DND-41 (cell line): ENCODE measurements around the gene JPH3.

Experiments used
- ATAC-seq: fragments of 200-7000 bp; cut with Tn5 transposase; 3 replicates; pipeline ENCODE4 v1.9.1; 2021; ENCODE audit warnings: low read depth; ENCODE audit not compliant: insufficient read depth
- DNase-seq: peaks from one replicate; pipeline ENCODE4 v3.0.0-alpha.2; 2020
- H2AFZ ChIP-seq: 2 replicates; pipeline ENCODE4 v1.6.0; 2012; ENCODE audit warnings: low read depth, low read length
- H3K27ac ChIP-seq: 2 replicates; pipeline ENCODE4 v1.5.1; 2012; ENCODE audit warnings: low read length, inconsistent platforms
- H3K27me3 ChIP-seq: fragments of 200-600 bp; sonication (generic); 2 replicates; pipeline ENCODE4 v1.6.0; 2012; ENCODE audit warnings: low read length, mild to moderate bottlenecking, inconsistent platforms; ENCODE audit not compliant: insufficient read depth, poor library complexity
- H3K36me3 ChIP-seq: 2 replicates; pipeline ENCODE4 v1.5.1; 2012; ENCODE audit warnings: low read length, inconsistent platforms; ENCODE audit not compliant: insufficient read depth
- H3K4me1 ChIP-seq: 2 replicates; pipeline ENCODE4 v1.5.1; 2012; ENCODE audit warnings: mild to moderate bottlenecking, low read length; ENCODE audit not compliant: insufficient read depth
- H3K4me2 ChIP-seq: 2 replicates; pipeline ENCODE4 v1.6.0; 2012; ENCODE audit warnings: mild to moderate bottlenecking, moderate library complexity, low read length, inconsistent platforms; ENCODE audit not compliant: insufficient read depth
- H3K4me3 ChIP-seq, 2 experiments: fragments of 200-600 bp in 1 of 2; shearing (Covaris generic) in 1 of 2; 2 replicates each; pipeline ENCODE4 v1.5.1; 2012 to 2016; ENCODE audit warnings: inconsistent platforms in 2 of 2, low read length in 2 of 2, mild to moderate bottlenecking in 2 of 2, low read depth in 1 of 2, moderate library complexity in 1 of 2
- H3K79me2 ChIP-seq: 2 replicates; pipeline ENCODE4 v1.6.0; 2012; ENCODE audit warnings: low read length, inconsistent platforms; ENCODE audit not compliant: insufficient read depth
- H3K9ac ChIP-seq: 2 replicates; pipeline ENCODE4 v1.6.0; 2012; ENCODE audit warnings: low read depth, mild to moderate bottlenecking, inconsistent platforms, low read length, moderate library complexity
- H3K9me3 ChIP-seq: 2 replicates; pipeline ENCODE4 v1.5.1; 2012; ENCODE audit warnings: low read length, moderate library complexity, mild to moderate bottlenecking, inconsistent platforms; ENCODE audit not compliant: insufficient read depth, severe bottlenecking
- H4K20me1 ChIP-seq: 2 replicates; pipeline ENCODE4 v1.6.0; 2012; ENCODE audit warnings: low read length; ENCODE audit not compliant: insufficient read depth
- EZH2 ChIP-seq: IDR thresholded peaks from 3 replicates; pipeline ENCODE4 v1.6.1; 2012; ENCODE audit warnings: borderline replicate concordance, low read depth, mild to moderate bottlenecking, moderate library complexity, low read length, inconsistent platforms; ENCODE audit not compliant: severe bottlenecking
- TF ChIP-seq, protein P1 (sequence below): IDR thresholded peaks from 2 replicates; pipeline ENCODE4 v1.5.1; 2012; ENCODE audit warnings: borderline replicate concordance, low read length, moderate library complexity, mild to moderate bottlenecking; ENCODE audit not compliant: poor library complexity, severe bottlenecking; ENCODE audit errors: extremely low read depth

Gene JPH3

DNA sequence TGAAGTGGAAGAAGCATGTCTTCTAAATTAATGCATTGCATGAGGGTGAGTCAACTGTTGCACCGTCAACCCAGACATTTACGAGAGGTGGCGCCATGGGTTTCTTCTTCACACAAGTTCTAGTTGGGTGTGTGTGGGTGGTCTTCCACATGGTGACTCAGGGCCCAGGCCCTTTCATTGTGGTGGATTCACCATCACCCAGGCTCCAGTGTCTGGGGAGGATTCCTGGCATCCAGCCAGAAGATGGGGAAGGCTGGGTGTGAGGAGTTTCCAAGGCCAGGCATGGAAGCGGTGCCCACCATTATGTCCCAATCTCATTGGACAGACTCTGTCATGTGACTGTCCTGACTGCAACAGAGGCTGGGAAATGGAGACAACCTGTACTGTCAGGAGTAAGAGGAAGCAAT is 21.4 kb upstream of the JPH3 start:
- ATAC-seq (no peak), DNase-seq (no peak)
- no peak overlapping the region for H3K4me3 ChIP-seq
- H2AFZ ChIP-seq, result no peak overlapping the region
- H3K4me2 ChIP-seq, result no peak overlapping the region
- no peak for TF ChIP-seq EZH2
- TF ChIP-seq, protein P1, sequence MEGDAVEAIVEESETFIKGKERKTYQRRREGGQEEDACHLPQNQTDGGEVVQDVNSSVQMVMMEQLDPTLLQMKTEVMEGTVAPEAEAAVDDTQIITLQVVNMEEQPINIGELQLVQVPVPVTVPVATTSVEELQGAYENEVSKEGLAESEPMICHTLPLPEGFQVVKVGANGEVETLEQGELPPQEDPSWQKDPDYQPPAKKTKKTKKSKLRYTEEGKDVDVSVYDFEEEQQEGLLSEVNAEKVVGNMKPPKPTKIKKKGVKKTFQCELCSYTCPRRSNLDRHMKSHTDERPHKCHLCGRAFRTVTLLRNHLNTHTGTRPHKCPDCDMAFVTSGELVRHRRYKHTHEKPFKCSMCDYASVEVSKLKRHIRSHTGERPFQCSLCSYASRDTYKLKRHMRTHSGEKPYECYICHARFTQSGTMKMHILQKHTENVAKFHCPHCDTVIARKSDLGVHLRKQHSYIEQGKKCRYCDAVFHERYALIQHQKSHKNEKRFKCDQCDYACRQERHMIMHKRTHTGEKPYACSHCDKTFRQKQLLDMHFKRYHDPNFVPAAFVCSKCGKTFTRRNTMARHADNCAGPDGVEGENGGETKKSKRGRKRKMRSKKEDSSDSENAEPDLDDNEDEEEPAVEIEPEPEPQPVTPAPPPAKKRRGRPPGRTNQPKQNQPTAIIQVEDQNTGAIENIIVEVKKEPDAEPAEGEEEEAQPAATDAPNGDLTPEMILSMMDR, result no peak
- H3K9me3 ChIP-seq, result no peaks in the 10 kb centered on the region
- no peaks in the 10 kb centered on the region for H4K20me1 ChIP-seq
- no peaks in the 10 kb centered on the region for H3K79me2 ChIP-seq
- H3K4me1 ChIP-seq, result no peaks in the 10 kb centered on the region
- no peak overlapping the region for H3K9ac ChIP-seq
- no peaks in the 10 kb centered on the region for H3K27me3 ChIP-seq
- H3K27ac ChIP-seq, result no peak overlapping the region
- no peaks in the 10 kb centered on the region for H3K36me3 ChIP-seq

GRCh38 chr16:87581857-87582215 is 20.5 kb upstream of the JPH3 start:
- Histone ChIP-seq H3K79me2 (no peaks in the 10 kb centered on the region), H3K4me3 (no peak overlapping the region), H3K4me2 (no peak overlapping the region), H3K27ac (no peak overlapping the region), H4K20me1 (no peaks in the 10 kb centered on the region), H3K9ac (no peak overlapping the region), H3K9me3 (no peaks in the 10 kb centered on the region), H3K27me3 (no peaks in the 10 kb centered on the region), H3K36me3 (no peaks in the 10 kb centered on the region), H2AFZ (no peak overlapping the region), H3K4me1 (no peaks in the 10 kb centered on the region)
- ATAC-seq (no peak), DNase-seq (no peak)
- TF ChIP-seq, protein P1, result no peak
- TF ChIP-seq EZH2, result no peak

DNA sequence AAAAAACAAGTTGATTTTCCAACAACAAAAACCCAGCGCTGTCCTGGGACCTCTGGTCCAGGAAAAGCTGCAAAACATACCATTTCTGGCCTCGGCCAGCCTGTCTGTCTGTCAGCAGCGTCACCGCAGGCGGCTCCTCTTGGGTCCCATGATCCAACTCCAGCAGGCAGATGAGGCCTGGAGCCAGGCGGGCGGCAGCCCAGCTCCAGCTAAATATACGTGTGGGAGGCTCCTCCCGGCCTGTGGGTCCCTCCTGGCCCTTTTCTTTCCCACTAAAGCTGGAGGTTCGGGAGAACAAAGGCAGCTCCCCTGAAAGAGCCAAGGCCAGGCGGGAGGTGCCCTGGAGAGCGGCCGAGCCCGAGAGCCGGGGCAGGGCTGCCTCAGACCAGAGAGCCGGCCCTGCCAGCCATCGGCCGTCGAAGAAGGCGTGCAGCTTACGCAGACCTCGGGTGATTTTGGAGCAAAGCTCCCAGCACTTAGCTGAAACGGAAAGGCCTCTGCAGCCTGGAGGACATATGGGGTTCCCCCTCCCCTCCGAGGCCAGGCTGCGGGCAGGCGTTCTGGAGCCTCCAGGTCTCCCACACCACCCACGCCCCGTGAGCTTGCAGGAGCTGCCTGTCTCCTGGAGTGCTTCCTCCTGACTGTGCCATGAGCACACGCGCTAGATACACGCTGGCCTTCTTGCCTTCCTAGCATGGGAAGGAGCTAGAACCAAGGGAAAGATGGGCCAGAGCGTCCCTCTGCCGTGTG is 19.9 kb upstream of the JPH3 start:
- TF ChIP-seq, protein P1, result no peak
- no peak for TF ChIP-seq EZH2
- Histone ChIP-seq H3K9ac (no peak overlapping the region), H3K79me2 (no peaks in the 10 kb centered on the region), H3K27ac (no peak overlapping the region), H3K9me3 (no peaks in the 10 kb centered on the region), H3K4me2 (no peak overlapping the region), H2AFZ (no peak overlapping the region), H3K27me3 (no peaks in the 10 kb centered on the region), H3K4me1 (no peaks in the 10 kb centered on the region), H4K20me1 (no peaks in the 10 kb centered on the region), H3K36me3 (no peaks in the 10 kb centered on the region), H3K4me3 (no peak overlapping the region)
- ATAC-seq, result no peak
- no peak for DNase-seq
